GM12891 (cell line): ENCODE results near the gene PDE10A.

Experiments
- DNase-seq: peaks from one replicate; pipeline ENCODE4 v3.0.0; 2011; ENCODE audit warnings: low spot score; ENCODE audit not compliant: insufficient read length
- FAIRE-seq: peaks from 2 replicates; lab custom pipeline; 2011; peaks lifted over from hg19 to GRCh38; lab: Jason Lieb, UNC
- PAX5 ChIP-seq: IDR thresholded peaks from 2 replicates; pipeline ENCODE4 v1.6.1; 2011; ENCODE audit warnings: low read length, moderate library complexity, mild to moderate bottlenecking; ENCODE audit not compliant: insufficient read depth, severe bottlenecking
- POLR2A ChIP-seq: IDR thresholded peaks from 2 replicates; pipeline ENCODE4 v1.6.1; 2011; ENCODE audit warnings: low read depth, low read length, control low read depth
- POLR2AphosphoS5 ChIP-seq: IDR thresholded peaks from 2 replicates; pipeline ENCODE4 v1.6.1; 2011; ENCODE audit warnings: low read depth, low read length, control low read depth
- POU2F2 ChIP-seq: IDR thresholded peaks from 2 replicates; pipeline ENCODE4 v1.6.1; 2011; ENCODE audit warnings: low read depth, mild to moderate bottlenecking, control low read depth, low read length, moderate library complexity
- SPI1 ChIP-seq: IDR thresholded peaks from 2 replicates; pipeline ENCODE4 v1.6.1; 2011; ENCODE audit warnings: low read depth, low read length, control low read depth
- TAF1 ChIP-seq: IDR thresholded peaks from 2 replicates; pipeline ENCODE4 v1.6.1; 2011; ENCODE audit warnings: low read depth, low read length, control low read depth

PDE10A gene

GRCh38 chr6:165306955-165307354, 356.1 kb downstream of the PDE10A start:
- DNase-seq (no peak), FAIRE-seq (no peak)
- TF ChIP-seq PAX5 (no peak), SPI1 (no peak), TAF1 (no peak), POLR2A (no peak), POLR2AphosphoS5 (no peak), POU2F2 (no peak)

DNA sequence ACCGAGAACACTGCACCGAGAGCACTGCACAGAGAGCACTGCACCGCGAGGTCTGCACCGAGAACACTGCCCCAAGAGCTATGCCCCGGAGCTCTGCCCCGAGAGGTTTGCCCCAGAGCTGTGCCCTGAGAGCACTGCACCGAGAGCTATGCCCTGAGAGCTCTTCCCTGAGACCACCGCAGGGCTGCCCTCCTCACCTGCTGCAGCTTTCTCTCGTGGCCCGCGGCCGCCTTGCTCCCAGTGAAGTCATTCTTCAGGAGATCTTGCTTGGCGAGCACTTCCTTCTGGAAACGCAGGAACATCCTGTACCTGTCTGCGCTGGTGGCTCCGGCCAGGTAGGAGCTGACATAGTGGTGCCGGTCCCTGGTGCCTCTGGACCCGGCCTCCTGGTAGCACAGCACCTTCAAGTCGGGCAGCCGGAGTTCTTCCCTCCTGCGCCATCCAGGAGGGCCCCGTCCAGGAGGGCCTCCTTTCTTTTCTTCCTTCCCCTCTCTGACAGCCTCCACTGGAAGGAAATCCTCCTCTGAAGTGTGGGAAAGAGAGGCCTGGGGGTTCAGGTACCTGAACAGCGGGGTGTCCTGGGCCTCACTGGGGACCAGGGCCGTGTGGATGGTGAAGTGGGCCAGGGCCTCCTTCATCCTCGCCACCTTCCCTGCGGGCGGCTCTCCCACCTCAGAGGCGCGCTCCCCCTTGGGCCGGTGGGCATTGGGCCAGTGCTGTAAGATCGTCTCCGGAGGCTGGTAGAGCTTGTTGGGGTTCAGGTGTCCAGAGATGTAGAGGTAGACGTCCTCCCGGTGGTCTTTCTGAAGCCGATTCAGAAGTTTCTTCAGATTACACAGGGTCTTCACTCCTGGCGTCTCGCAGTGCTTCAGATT, 361.4 kb downstream of the PDE10A start:
- no peak for DNase-seq
- no peak for TF ChIP-seq PAX5
- no peak for FAIRE-seq

DNA sequence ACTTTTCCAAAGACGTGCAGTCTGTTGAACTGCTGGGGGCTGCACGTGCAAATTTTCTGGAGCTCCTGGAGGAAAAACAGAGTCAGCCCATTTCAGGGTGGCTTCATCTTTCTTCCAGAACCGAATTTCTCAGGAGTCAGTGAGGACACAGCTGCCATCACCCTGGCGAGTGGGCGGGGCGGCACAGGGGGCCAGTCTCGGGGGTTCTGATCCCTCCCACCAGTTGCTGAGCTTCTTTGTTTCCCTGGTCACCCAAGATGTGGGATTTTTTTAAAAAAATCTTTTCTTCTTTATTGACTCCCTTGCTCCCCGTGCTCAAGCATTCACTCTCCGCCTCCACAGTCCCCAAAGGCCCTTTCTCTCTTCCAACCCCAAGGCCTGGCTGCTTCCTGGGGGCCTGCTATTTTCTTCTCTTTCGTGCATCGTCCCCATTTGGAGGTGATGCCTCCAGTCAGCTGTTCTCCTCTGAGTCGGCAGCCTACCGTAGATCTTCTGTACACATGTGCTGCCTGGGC, 362.6 kb downstream of the PDE10A start:
- FAIRE-seq = no peak

GRCh38 chr6:165298875-165299274, 364.2 kb downstream of the PDE10A start:
- DNase-seq (no peak), FAIRE-seq (no peak)
- TF ChIP-seq POU2F2 = no peak
- TF ChIP-seq PAX5 = no peak
- TF ChIP-seq TAF1 = no peak
- TF ChIP-seq SPI1 = no peak
- TF ChIP-seq POLR2AphosphoS5 = no peak
- no peak for TF ChIP-seq POLR2A

More for the DNA sequence above, 362.6 kb downstream of the PDE10A start:
- DNase-seq = no peak
- TF ChIP-seq POLR2AphosphoS5 (no peak), TAF1 (no peak), POLR2A (no peak), SPI1 (no peak), POU2F2 (no peak), PAX5 (no peak)

DNA sequence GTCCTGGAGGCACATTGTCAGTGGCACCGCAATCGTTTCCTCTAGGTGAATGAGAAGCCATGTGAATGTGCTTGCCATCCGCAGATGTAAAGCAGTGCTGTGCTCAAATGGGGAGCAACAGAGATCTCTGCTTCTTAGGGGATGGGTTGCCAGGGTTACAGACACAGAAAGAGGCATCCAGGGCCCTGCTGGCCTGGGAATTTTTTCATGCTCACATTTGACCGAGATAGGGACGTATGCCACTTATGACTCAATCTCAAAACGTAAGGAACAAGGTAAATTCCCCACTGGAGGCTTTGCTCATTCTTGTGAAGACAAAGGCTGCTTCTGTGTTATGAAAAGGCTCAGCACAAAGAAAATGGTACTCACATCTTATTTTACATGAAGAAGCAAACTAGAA, 364.6 kb downstream of the PDE10A start:
- FAIRE-seq (no peak), DNase-seq (no peak)
- TF ChIP-seq TAF1 = no peak
- TF ChIP-seq PAX5 = no peak
- no peak for TF ChIP-seq POLR2A
- TF ChIP-seq POU2F2 = no peak
- no peak for TF ChIP-seq POLR2AphosphoS5
- no peak for TF ChIP-seq SPI1

GRCh38 chr6:165292657-165293056, 370.4 kb downstream of the PDE10A start:
- FAIRE-seq (no peak), DNase-seq (no peak)
- no peak for TF ChIP-seq SPI1
- TF ChIP-seq POU2F2 = no peak
- no peak for TF ChIP-seq POLR2AphosphoS5
- no peak for TF ChIP-seq PAX5
- no peak for TF ChIP-seq TAF1
- TF ChIP-seq POLR2A = no peak
